Measurements from ENCODE around the gene CCDC34. TPM values are rescaled to one million over a fixed set of nuclear protein-coding genes. Genes with fewer than 3 reads are reported as not detected.

Gene CCDC34
- total RNA-seq, 1 donor from 2014 or later: 5.6 TPM

- Histone ChIP-seq H3K27me3 (ENCODE audit: control insufficient read depth, insufficient read depth, low read length) (no peaks in the 10 kb centered on the region), H3K4me3 (ENCODE audit: low read depth, low read length) (no peak overlapping the region), H3K36me3 (ENCODE audit: control insufficient read depth, insufficient read depth, low read length) (no peaks in the 10 kb centered on the region)
- peak; percentile 19 for DNase-seq (ENCODE audit: low read depth)
- no peak for TF ChIP-seq CTCF (IDR thresholded peaks at IDR 0.05; ENCODE audit: insufficient read depth, low read length, poor library complexity, severe bottlenecking)
Observed at GRCh38 chr11:27319072-27319471, 43.9 kb downstream of the CCDC34 start.

GRCh38 chr11:27317751-27318150, 45.3 kb downstream of the CCDC34 start:
- Histone ChIP-seq H3K27me3 (ENCODE audit: control insufficient read depth, insufficient read depth, low read length) (no peaks in the 10 kb centered on the region), H3K4me3 (ENCODE audit: low read depth, low read length) (no peak overlapping the region), H3K36me3 (ENCODE audit: control insufficient read depth, insufficient read depth, low read length) (no peaks in the 10 kb centered on the region)
- TF ChIP-seq CTCF (IDR thresholded peaks at IDR 0.05; ENCODE audit: insufficient read depth, low read length, poor library complexity, severe bottlenecking): no peak
- DNase-seq (ENCODE audit: low read depth): no peak

GRCh38 chr11:27315836-27316235, 47.2 kb downstream of the CCDC34 start:
- no peaks in the 10 kb centered on the region for H3K36me3 ChIP-seq (ENCODE audit: control insufficient read depth, insufficient read depth, low read length)
- no peak for TF ChIP-seq CTCF (IDR thresholded peaks at IDR 0.05; ENCODE audit: insufficient read depth, low read length, poor library complexity, severe bottlenecking)
- DNase-seq (ENCODE audit: low read depth): no peak
- H3K27me3 ChIP-seq (ENCODE audit: control insufficient read depth, insufficient read depth, low read length): no peaks in the 10 kb centered on the region
- no peak overlapping the region for H3K4me3 ChIP-seq (ENCODE audit: low read depth, low read length)

GRCh38 chr11:27313157-27313821, 49.7 kb downstream of the CCDC34 start:
- no peaks in the 10 kb centered on the region for H3K27me3 ChIP-seq (ENCODE audit: control insufficient read depth, insufficient read depth, low read length)
- no peak for DNase-seq (ENCODE audit: low read depth)

GRCh38 chr11:27312110-27312509, 50.9 kb downstream of the CCDC34 start:
- no peak for DNase-seq (ENCODE audit: low read depth)
- H3K27me3 ChIP-seq (ENCODE audit: control insufficient read depth, insufficient read depth, low read length): no peaks in the 10 kb centered on the region
- TF ChIP-seq CTCF (IDR thresholded peaks at IDR 0.05; ENCODE audit: insufficient read depth, low read length, poor library complexity, severe bottlenecking): no peak
- no peak overlapping the region for H3K4me3 ChIP-seq (ENCODE audit: low read depth, low read length)
- H3K36me3 ChIP-seq (ENCODE audit: control insufficient read depth, insufficient read depth, low read length): no peaks in the 10 kb centered on the region

More at GRCh38 chr11:27313157-27313821, 49.7 kb downstream of the CCDC34 start:
- no peak overlapping the region for H3K4me3 ChIP-seq (ENCODE audit: low read depth, low read length)
- H3K36me3 ChIP-seq (ENCODE audit: control insufficient read depth, insufficient read depth, low read length): no peaks in the 10 kb centered on the region
- TF ChIP-seq CTCF (IDR thresholded peaks at IDR 0.05; ENCODE audit: insufficient read depth, low read length, poor library complexity, severe bottlenecking): no peak

DNA sequence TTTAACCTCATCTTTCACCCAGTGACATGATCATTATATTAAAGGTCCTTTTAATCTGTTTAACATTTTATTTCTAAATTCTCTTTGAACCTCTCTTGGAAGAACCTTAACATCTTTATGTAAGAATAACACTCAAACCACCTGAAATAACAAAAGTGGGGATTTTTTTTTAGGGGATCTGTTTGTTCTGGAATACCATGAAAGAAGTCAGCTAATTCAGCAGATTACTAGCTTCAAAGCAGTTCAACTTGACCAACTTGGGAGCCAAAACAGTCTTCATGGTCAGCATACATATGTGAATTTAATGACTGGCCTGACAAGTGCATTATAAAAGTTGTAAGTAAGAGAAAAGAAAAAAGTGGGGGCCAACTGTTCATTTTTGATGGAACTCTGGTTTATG, 52.3 kb downstream of the CCDC34 start:
- no peaks in the 10 kb centered on the region for H3K27me3 ChIP-seq (ENCODE audit: control insufficient read depth, insufficient read depth, low read length)
- H3K36me3 ChIP-seq (ENCODE audit: control insufficient read depth, insufficient read depth, low read length): no peaks in the 10 kb centered on the region
- no peak for TF ChIP-seq CTCF (IDR thresholded peaks at IDR 0.05; ENCODE audit: insufficient read depth, low read length, poor library complexity, severe bottlenecking)
- H3K4me3 ChIP-seq (ENCODE audit: low read depth, low read length): no peak overlapping the region
- DNase-seq (ENCODE audit: low read depth): no peak

All from kidney epithelial cell (primary cell).